Cardiac fibroblast (primary cell): ENCODE results near the gene NAT10.
A peak's percentile ranks its signal among the peaks of the same experiment; 100 is the strongest.
"Not testable (repeated sequence)": the region's sequence is repeated elsewhere in the genome, so short reads cannot be mapped to it uniquely, and the experiment has no call there.

Source experiments
- DNase-seq, 2 donors: peaks; one replicate each; pipeline versions ENCODE4 v3.0.0 to v3.0.0-alpha.2; 2010; ENCODE audit warnings: low read depth in 2 of 2
- H3K4me3 ChIP-seq, 2 donors: replicated peaks in 1 of 2; 1 replicate in 1 of 2; 2 replicates in 1 of 2; pipeline ENCODE4 v1.5.1; 2011; ENCODE audit warnings: low read depth in 2 of 2, low read length in 2 of 2, mild to moderate bottlenecking in 2 of 2, moderate library complexity in 1 of 2
- TF ChIP-seq, protein P1 (sequence below): IDR thresholded peaks from one replicate; pipeline ENCODE4 v1.5.1; 2011; ENCODE audit warnings: low read depth, mild to moderate bottlenecking, low read length, inconsistent platforms

Gene NAT10

DNA sequence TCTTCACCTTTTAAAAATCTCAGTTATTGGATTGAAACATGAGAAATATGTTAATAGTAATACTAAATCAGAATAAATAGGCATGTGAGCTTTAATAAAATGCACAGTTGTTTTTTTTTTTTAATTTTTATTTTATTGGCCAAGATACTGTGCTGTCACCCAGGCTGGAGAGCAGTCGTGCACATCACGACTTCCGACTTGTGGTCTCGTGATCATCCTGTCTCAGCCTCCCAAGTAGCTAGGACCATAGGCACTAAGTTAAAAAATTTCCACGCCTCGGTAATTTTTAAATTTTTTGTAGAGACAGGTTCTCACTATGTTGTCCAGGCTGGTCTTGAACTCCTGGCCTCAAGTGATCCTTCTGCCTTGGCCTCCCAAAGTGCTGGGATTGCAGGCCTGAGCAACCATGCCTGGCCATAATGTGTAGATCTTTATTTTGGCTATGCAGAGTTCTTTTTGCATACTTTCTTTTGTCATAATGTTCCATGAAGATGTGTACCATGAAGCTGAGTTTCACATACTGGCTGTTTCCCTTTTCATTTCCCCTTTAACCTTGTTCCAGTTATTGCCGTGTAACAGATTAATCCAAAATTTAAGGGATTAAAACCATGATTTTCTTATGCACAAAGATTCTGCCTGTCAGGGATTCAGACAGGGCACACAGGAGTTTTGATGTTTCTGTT is 37.9 kb upstream of the NAT10 start:
- H3K4me3 ChIP-seq, result no peak overlapping the region
- TF ChIP-seq, protein P1, sequence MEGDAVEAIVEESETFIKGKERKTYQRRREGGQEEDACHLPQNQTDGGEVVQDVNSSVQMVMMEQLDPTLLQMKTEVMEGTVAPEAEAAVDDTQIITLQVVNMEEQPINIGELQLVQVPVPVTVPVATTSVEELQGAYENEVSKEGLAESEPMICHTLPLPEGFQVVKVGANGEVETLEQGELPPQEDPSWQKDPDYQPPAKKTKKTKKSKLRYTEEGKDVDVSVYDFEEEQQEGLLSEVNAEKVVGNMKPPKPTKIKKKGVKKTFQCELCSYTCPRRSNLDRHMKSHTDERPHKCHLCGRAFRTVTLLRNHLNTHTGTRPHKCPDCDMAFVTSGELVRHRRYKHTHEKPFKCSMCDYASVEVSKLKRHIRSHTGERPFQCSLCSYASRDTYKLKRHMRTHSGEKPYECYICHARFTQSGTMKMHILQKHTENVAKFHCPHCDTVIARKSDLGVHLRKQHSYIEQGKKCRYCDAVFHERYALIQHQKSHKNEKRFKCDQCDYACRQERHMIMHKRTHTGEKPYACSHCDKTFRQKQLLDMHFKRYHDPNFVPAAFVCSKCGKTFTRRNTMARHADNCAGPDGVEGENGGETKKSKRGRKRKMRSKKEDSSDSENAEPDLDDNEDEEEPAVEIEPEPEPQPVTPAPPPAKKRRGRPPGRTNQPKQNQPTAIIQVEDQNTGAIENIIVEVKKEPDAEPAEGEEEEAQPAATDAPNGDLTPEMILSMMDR, result no peak
- DNase-seq, result no peak

DNA sequence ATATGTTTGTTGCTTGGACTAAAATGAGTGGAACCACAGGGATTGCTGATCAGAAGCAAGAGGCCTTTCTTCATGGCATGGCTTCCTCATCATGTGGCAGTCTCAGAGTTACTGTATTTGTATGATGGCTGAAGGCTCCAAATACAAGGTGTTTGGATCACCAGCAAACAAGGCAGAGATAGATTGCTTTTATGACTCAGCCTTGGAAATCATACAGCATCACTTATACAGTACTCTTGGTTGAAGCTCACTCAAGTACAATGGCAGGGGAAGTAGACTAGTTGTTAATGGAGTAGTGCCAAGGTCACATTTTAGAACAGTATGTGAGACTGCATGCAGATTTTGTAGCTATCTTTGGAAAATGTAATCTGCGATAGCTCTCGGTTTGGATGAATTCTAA is 37.3 kb upstream of the NAT10 start:
- peak; percentile 73 to 76 for DNase-seq
- TF ChIP-seq, protein P1, result no peak
- H3K4me3 ChIP-seq, result no peak overlapping the region

DNA sequence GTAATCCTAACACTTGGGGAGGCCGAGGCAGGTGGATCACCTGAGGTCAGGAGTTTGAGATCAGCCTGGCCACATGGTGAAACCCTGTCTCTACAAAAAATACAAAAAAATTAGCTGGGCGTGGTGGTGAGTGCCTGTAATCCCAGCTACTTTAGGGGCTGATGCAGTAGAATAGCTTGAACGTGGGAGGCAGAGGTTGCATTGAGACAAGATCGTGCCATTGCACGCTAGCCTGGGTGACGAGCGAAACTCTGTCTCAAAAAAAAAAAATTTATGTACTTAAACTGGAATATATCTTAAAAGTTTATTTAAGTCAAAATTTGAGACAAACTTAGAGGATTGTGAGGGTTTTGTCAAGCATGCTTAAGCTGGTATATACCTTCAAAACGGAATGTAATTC is 34.1 kb upstream of the NAT10 start:
- not testable (repeated sequence) for H3K4me3 ChIP-seq, DNase-seq

DNA sequence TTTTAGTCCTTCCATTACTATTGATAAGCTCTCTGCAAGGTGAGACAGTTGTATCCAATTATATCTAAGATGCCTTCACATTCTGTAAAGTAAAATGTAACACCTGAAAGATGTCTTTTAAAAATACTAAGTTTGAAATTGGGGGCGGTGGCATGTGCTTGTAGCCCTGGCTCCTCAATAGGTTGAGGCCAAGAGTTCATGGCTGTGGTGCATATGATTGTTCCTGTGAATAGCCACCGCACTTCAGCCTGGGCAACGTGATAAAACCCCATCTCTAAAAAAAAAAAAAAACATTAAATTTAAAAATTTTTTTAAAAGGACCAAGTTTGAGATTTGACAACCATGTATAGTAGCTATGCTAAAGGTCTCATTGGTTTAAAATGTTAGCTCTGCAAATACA is 33.4 kb upstream of the NAT10 start:
- DNase-seq, result no peak
- TF ChIP-seq, protein P1, result no peak
- no peak overlapping the region for H3K4me3 ChIP-seq

DNA sequence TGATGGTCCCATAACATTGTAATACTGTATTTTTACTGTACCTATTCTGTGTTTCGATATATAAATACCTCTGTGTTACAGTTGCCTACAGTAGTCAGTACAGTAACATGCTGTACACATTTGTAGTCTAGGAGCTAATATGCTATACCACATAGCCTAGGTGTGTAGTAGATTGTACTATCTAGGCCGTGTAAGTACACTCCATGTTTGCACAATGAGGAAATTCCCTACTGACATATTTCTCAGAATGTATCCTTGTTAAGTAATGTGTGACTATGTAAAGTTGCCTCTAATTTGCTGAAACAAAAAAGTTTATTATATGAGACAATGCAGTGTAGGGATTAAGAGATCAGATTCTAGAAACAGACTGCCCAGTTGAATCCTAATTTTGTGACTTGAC is 32.6 kb upstream of the NAT10 start:
- DNase-seq, result peak in 1 of 2 donors; percentile 21
- H3K4me3 ChIP-seq, result no peak overlapping the region

DNA sequence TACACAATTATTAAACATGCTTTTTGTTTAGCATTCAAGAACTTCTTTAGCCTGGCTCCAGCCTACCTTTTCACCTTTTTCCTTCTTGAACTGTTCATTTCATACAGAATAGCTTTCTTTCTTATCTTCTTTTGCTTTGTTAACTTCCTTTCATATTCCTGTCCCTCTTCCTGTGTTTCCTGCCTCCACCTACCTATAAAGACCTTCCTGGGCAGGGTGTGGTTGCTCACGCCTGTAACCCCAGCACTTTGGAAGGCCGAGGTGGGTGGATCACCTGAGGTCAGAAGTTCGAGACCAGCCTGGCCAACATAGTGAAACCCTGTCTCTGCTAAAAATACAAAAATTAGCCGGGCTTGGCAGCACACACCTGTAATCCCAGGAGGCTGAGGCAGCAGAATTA is 31.0 kb upstream of the NAT10 start:
- no peak for DNase-seq
- H3K4me3 ChIP-seq, result no peak overlapping the region
- TF ChIP-seq, protein P1, result no peak

More for the DNA sequence above, 32.6 kb upstream of the NAT10 start:
- TF ChIP-seq, protein P1, result no peak

DNA sequence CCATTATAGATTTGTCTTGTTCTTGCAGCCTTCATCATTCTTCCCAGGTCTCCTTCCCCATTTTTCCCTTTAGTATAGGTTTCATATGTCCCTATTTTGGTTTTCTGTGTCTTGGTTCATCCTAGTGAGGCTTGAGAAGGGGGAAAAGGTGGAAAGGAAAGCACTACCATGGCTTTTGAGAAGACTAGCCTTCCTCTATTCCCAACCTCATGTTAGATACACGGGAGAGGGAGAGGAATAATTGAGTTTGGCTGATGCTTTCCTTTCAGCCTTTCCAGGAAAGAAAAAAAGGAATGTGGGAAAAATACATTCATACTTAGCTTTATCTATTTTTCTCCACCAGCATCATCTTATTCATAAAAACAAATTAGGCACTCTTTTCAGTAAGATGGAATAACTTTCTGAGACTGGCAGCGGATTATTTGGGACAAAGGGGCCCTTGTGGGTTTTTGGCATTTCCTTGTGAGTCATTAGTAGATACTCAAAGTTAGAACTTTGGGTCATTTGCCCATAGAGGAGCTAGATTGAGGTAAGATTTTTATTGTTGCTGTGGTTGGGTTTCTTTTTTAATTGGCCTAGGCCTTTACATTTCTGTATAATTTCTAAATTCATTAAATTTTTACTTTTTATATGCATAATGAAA is 30.1 kb upstream of the NAT10 start:
- H3K4me3 ChIP-seq, result no peak overlapping the region
- peak; percentile 61 to 65 for DNase-seq
- TF ChIP-seq, protein P1, result no peak
